ENCODE results near the gene LRRC41.

GRCh38 chr1:46334030-46334384, 30.6 kb upstream of the LRRC41 start:
- no peak for TF ChIP-seq CTCF (conservative IDR thresholded peaks at IDR 0.05; ENCODE audit: low read depth in 2 of 2)
- TF ChIP-seq EZH2phosphoT487 (IDR thresholded peaks at IDR 0.05; ENCODE audit: unreplicated experiment), result no peak
- no peak for TF ChIP-seq JUNB (IDR thresholded peaks at IDR 0.05; ENCODE audit: unreplicated experiment)
- no peak for TF ChIP-seq EZH2 (IDR thresholded peaks at IDR 0.05; ENCODE audit: low read depth, unreplicated experiment)

Measured in GM23338 (cell line).